Calu3 (cell line): ENCODE results near the gene TNRC6C. TPM values are rescaled to one million over a fixed set of nuclear protein-coding genes. Genes with fewer than 3 reads are reported as not detected.
"Not testable (repeated sequence)": the region's sequence is repeated elsewhere in the genome, so short reads cannot be mapped to it uniquely, and the experiment has no call there.

Source experiments
- BruUV-seq: library from RNA; stranded (reverse); fragments of 400-500 nt; replicated peaks from 2 replicates; lab custom pipeline; 2021; lab: Mats Ljungman, UMichigan
- CTCF ChIA-PET: fragments of 300-600 bp; sonication (Branson Sonifier 250); formaldehyde crosslinking; loops from one replicate; lab custom pipeline; 2022; ENCODE audit warnings: antibody characterized with exemption; lab: Charles Lee
- DNase-seq: peaks from one replicate; pipeline ENCODE4 v3.0.0; 2022
- H3K27ac Mint-ChIP-seq: one replicate; pipeline ENCODE4 v1.8.0; 2022; ENCODE audit warnings: mixed read lengths; ENCODE audit not compliant: unreplicated experiment
- H3K27me3 Mint-ChIP-seq: one replicate; pipeline ENCODE4 v1.8.0; 2022; ENCODE audit warnings: mixed read lengths; ENCODE audit not compliant: unreplicated experiment
- H3K36me3 Mint-ChIP-seq: one replicate; pipeline ENCODE4 v1.8.0; 2022; ENCODE audit warnings: mild to moderate bottlenecking, moderate library complexity, mixed read lengths; ENCODE audit not compliant: insufficient read depth, unreplicated experiment
- H3K4me1 Mint-ChIP-seq: one replicate; pipeline ENCODE4 v1.8.0; 2022; ENCODE audit warnings: mild to moderate bottlenecking, low read depth, mixed read lengths; ENCODE audit not compliant: unreplicated experiment
- H3K4me3 Mint-ChIP-seq: one replicate; pipeline ENCODE4 v1.8.0; 2022; ENCODE audit warnings: mild to moderate bottlenecking, low read depth, moderate library complexity, mixed read lengths; ENCODE audit not compliant: unreplicated experiment
- H3K9me3 Mint-ChIP-seq: one replicate; pipeline ENCODE4 v1.8.0; 2022; ENCODE audit warnings: low read depth, mixed read lengths; ENCODE audit not compliant: unreplicated experiment
- intact Hi-C: fragments of 100-400 bp; cut with micrococcal nuclease; formaldehyde crosslinking; loops from one replicate; pipeline ENCODE4 v1.10.0; 2022; ENCODE audit not compliant: unreplicated experiment
- total RNA-seq: library from RNA; stranded (reverse); gene quantifications from 2 replicates; pipeline ENCODE4 v1.2.3, GENCODE V29; 2022
- TF ChIP-seq, protein P1 (sequence below): fragments of 200-600 bp; IDR thresholded peaks from one replicate; pipeline ENCODE4 v1.8.0; 2022; ENCODE audit warnings: antibody characterized with exemption; ENCODE audit not compliant: unreplicated experiment

The TNRC6C gene
- total RNA-seq, 1 experiment from 2014 or later: 18.2 TPM

DNA sequence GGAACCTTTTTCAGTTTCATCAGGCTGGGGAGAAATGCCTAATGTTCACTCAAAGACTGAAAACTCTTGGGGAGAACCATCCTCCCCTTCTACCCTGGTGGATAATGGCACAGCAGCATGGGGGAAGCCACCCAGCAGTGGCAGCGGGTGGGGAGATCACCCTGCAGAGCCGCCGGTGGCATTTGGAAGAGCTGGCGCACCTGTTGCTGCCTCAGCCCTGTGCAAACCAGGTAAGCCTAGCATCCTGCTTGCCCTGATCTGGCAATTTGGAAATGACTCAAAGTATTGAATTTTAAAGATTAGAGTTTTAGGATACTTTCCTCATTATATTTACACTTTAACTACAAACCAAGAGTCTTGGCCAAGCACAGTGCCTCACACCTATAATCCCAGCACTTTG, 106.2 kb downstream of the TNRC6C start:
- CTCF ChIA-PET: no interaction called here
- no TSS peak for BruUV-seq
- H3K4me3 Mint-ChIP-seq: no peak overlapping the region
- TF ChIP-seq, protein P1, sequence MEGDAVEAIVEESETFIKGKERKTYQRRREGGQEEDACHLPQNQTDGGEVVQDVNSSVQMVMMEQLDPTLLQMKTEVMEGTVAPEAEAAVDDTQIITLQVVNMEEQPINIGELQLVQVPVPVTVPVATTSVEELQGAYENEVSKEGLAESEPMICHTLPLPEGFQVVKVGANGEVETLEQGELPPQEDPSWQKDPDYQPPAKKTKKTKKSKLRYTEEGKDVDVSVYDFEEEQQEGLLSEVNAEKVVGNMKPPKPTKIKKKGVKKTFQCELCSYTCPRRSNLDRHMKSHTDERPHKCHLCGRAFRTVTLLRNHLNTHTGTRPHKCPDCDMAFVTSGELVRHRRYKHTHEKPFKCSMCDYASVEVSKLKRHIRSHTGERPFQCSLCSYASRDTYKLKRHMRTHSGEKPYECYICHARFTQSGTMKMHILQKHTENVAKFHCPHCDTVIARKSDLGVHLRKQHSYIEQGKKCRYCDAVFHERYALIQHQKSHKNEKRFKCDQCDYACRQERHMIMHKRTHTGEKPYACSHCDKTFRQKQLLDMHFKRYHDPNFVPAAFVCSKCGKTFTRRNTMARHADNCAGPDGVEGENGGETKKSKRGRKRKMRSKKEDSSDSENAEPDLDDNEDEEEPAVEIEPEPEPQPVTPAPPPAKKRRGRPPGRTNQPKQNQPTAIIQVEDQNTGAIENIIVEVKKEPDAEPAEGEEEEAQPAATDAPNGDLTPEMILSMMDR: no peak
- H3K27me3 Mint-ChIP-seq: no peaks in the 10 kb centered on the region
- no peak overlapping the region for H3K27ac Mint-ChIP-seq
- intact Hi-C loops: no loop called here
- H3K36me3 Mint-ChIP-seq: no peaks in the 10 kb centered on the region
- no peaks in the 10 kb centered on the region for H3K9me3 Mint-ChIP-seq
- no peaks in the 10 kb centered on the region for H3K4me1 Mint-ChIP-seq
- DNase-seq: no peak

- H3K4me1 Mint-ChIP-seq, H3K36me3 Mint-ChIP-seq, H3K27me3 Mint-ChIP-seq, H3K27ac Mint-ChIP-seq, H3K4me3 Mint-ChIP-seq, BruUV-seq, H3K9me3 Mint-ChIP-seq, DNase-seq, intact Hi-C loops: not testable (repeated sequence)
- CTCF ChIA-PET: interaction anchor here (0.6 to 0.8 kb wide), 2 partner anchors 83 to 624 kb away, joined by 3 read pairs; no protein-coding TSS in a partner anchor
Observed at GRCh38 chr17:78066976-78067375, 108.5 kb downstream of the TNRC6C start.

DNA sequence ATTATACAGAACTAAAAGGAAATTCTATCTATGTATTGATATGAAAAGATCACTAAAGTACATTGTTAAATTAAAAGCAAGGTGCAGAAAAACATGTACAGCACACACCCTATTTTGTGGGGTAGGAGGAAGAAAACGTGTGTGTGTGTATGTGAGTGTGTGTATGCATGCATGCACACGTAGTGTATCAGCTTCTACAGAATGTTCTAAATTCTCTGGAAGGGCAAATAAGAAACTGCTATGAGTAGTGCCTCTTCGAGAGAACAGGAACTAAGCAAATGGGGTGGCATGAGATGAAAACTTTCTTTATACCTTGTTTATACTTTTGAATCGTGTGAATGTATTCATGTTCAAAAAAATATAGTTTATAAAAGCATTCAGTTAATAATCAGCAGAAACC, 111.2 kb downstream of the TNRC6C start:
- Mint-ChIP-seq H3K4me1 (no peaks in the 10 kb centered on the region), H3K4me3 (no peak overlapping the region), H3K27me3 (no peaks in the 10 kb centered on the region), H3K27ac (no peak overlapping the region), H3K36me3 (no peaks in the 10 kb centered on the region), H3K9me3 (no peaks in the 10 kb centered on the region)
- intact Hi-C loops: no loop called here
- TF ChIP-seq, protein P1: no peak
- BruUV-seq: no TSS peak
- CTCF ChIA-PET: interaction anchor here (1.0 kb wide), 1 partner anchor 15 kb away, joined by 3 read pairs; no protein-coding TSS in a partner anchor
- DNase-seq: no peak

DNA sequence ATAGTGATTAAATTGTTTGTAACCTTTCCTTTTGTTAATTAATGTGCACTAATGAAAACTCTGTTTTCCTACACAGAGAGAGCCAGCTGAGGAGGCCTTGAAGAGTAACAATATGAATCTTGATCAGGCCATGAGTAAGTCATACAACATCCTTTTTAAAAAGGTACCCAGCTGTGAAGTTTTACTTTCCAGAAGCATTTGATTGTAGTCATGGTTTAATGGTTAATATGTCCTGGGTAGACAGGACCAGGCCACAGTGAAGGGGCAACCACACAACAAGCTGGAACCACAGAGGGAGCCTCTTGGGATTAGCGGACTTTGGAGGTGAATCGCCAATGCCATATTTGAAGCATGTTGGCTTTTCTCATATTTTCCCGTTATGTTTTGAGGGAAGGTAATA, 114.5 kb downstream of the TNRC6C start:
- intact Hi-C loops: no loop called here
- BruUV-seq: no TSS peak
- H3K4me3 Mint-ChIP-seq: no peak overlapping the region
- H3K4me1 Mint-ChIP-seq: peaks cover 9% of the 10 kb centered on the region
- peaks cover 4% of the 10 kb centered on the region for H3K36me3 Mint-ChIP-seq
- no peak overlapping the region for H3K27ac Mint-ChIP-seq
- no peaks in the 10 kb centered on the region for H3K27me3 Mint-ChIP-seq
- TF ChIP-seq, protein P1: no peak
- CTCF ChIA-PET: no interaction called here
- no peak for DNase-seq
- H3K9me3 Mint-ChIP-seq: no peaks in the 10 kb centered on the region

DNA sequence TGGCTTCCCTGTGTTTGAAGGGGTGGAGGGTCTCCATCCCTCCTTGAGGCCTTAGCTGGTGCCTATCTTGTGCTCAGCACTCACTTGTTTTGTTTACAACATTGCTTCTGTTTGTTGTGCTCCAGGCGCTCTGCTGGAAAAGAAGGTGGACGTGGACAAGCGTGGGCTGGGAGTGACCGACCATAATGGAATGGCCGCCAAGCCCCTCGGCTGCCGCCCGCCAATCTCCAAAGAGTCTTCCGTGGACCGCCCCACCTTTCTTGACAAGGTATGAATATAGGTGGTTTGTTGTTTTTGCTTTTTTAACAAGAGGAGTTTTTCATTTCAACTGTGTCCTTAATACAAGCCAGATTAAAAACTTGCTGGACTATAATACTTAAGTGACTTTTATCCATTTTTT, 116.5 kb downstream of the TNRC6C start:
- H3K9me3 Mint-ChIP-seq: no peaks in the 10 kb centered on the region
- TF ChIP-seq, protein P1: no peak
- H3K4me1 Mint-ChIP-seq: peaks cover 9% of the 10 kb centered on the region
- CTCF ChIA-PET: no interaction called here
- H3K27ac Mint-ChIP-seq: no peak overlapping the region
- H3K36me3 Mint-ChIP-seq: peaks cover 4% of the 10 kb centered on the region
- H3K27me3 Mint-ChIP-seq: no peaks in the 10 kb centered on the region
- intact Hi-C loops: no loop called here
- no peak for DNase-seq
- BruUV-seq: no TSS peak
- H3K4me3 Mint-ChIP-seq: no peak overlapping the region
